B cell (primary cell): ENCODE measurements around the gene NPSR1. TPM values are rescaled to one million over a fixed set of nuclear protein-coding genes. Genes with fewer than 3 reads are reported as not detected.

Source experiments
- ATAC-seq: fragments of 200-7000 bp; cut with Tn5 transposase; one replicate; pipeline ENCODE4 v1.10.0; 2021; ENCODE audit warnings: low read depth, mild to moderate bottlenecking, moderate number of reproducible peaks, moderate library complexity
- CTCF ChIA-PET: fragments of 350-600 bp; sonication (Branson Sonifier 250); formaldehyde crosslinking; loops from one replicate; lab custom pipeline; 2021; ENCODE audit warnings: antibody characterized with exemption, inconsistent platforms; lab: Charles Lee
- POLR2A ChIA-PET: fragments of 350-600 bp; sonication (Branson Sonifier 250); formaldehyde crosslinking; loops from one replicate; lab custom pipeline; 2021; ENCODE audit warnings: antibody characterized with exemption; lab: Charles Lee
- DNase-seq: peaks from one replicate; pipeline ENCODE4 v3.0.0; 2013
- H2AFZ ChIP-seq: 2 replicates; pipeline ENCODE4 v1.6.1; 2012; ENCODE audit warnings: mild to moderate bottlenecking, low read depth, low read length; ENCODE audit not compliant: insufficient read depth, poor library complexity, severe bottlenecking
- H3K27ac ChIP-seq, 2 donors: 1 replicate in 1 of 2; 2 replicates in 1 of 2; pipeline ENCODE4 v1.5.1; 2012 to 2013; ENCODE audit warnings: low read length in 2 of 2, mild to moderate bottlenecking in 2 of 2, moderate library complexity in 1 of 2
- H3K27me3 ChIP-seq, 4 experiments: fragments of 200-600 bp in 1 of 4; sonication (generic) in 1 of 4; replicated peaks in 1 of 4; 1 replicate in 2 of 4; 2 replicates in 2 of 4; pipeline versions ENCODE4 v1.6.1 to v1.7.0; 2013 to 2016; ENCODE audit warnings: low read length in 3 of 4, mild to moderate bottlenecking in 2 of 4, mixed read lengths in 1 of 4, moderate library complexity in 1 of 4; ENCODE audit not compliant: insufficient read depth in 4 of 4, control insufficient read depth in 3 of 4; ENCODE audit errors: control extremely low read depth in 1 of 4
- H3K36me3 ChIP-seq, 2 experiments: replicated peaks in 1 of 2; 1 replicate in 1 of 2; 2 replicates in 1 of 2; pipeline versions ENCODE4 v1.6.1 to v1.7.1; 2013; ENCODE audit warnings: low read length in 1 of 2; ENCODE audit not compliant: insufficient read depth in 2 of 2, control insufficient read depth in 1 of 2; ENCODE audit errors: control extremely low read depth in 1 of 2, extremely low read depth in 1 of 2
- H3K4me1 ChIP-seq, 2 donors: fragments of 200-600 bp in 1 of 2; sonication (generic) in 1 of 2; 1 replicate in 1 of 2; 2 replicates in 1 of 2; pipeline versions ENCODE4 v1.5.1 to v1.6.1; 2013 to 2017; ENCODE audit warnings: low read length in 2 of 2; ENCODE audit not compliant: control insufficient read depth in 2 of 2, insufficient read depth in 2 of 2
- H3K4me2 ChIP-seq: replicated peaks from 2 replicates; pipeline ENCODE3; 2012; ENCODE audit warnings: mild to moderate bottlenecking, low read depth, low read length; ENCODE audit not compliant: poor library complexity, severe bottlenecking
- H3K4me3 ChIP-seq, 5 experiments: fragments of 200-600 bp in 1 of 5; sonication (generic) in 1 of 5; 1 replicate in 3 of 5; 2 replicates in 2 of 5; pipeline versions ENCODE4 v1.5.1 to v1.7.0; 2011 to 2016; ENCODE audit warnings: low read length in 4 of 5, mild to moderate bottlenecking in 4 of 5, low read depth in 2 of 5, control low read depth in 1 of 5, moderate library complexity in 1 of 5; ENCODE audit not compliant: insufficient read depth in 1 of 5; ENCODE audit errors: control extremely low read depth in 1 of 5, extremely low read depth in 1 of 5
- H3K79me2 ChIP-seq: fragments of 200-600 bp; sonication (generic); one replicate; pipeline ENCODE4 v1.6.0; 2016; ENCODE audit warnings: low read length; ENCODE audit not compliant: control insufficient read depth, insufficient read depth
- H3K9ac ChIP-seq: fragments of 200-600 bp; sonication (generic); 2 replicates; pipeline ENCODE4 v1.6.1; 2017; ENCODE audit warnings: mild to moderate bottlenecking, low read length, moderate library complexity
- H3K9me3 ChIP-seq, 3 donors: one replicate each; pipeline versions ENCODE4 v1.6.1 to v1.7.1; 2013; ENCODE audit warnings: low read length in 2 of 3; ENCODE audit not compliant: control insufficient read depth in 2 of 3, insufficient read depth in 1 of 3; ENCODE audit errors: control extremely low read depth in 1 of 3
- H4K20me1 ChIP-seq: 2 replicates; pipeline ENCODE4 v1.6.0; 2012; ENCODE audit warnings: mild to moderate bottlenecking, low read length; ENCODE audit not compliant: insufficient read depth, control insufficient read depth, poor library complexity, severe bottlenecking
- H3K27ac Mint-ChIP-seq: one replicate; pipeline ENCODE4 v1.8.0; 2021; ENCODE audit warnings: mixed read lengths
- H3K27me3 Mint-ChIP-seq: one replicate; pipeline ENCODE4 v1.8.0; 2021; ENCODE audit warnings: mixed read lengths
- H3K4me1 Mint-ChIP-seq: one replicate; pipeline ENCODE4 v1.8.0; 2021; ENCODE audit warnings: mixed read lengths
- H3K4me3 Mint-ChIP-seq: one replicate; pipeline ENCODE4 v1.8.0; 2021; ENCODE audit warnings: mixed read lengths
- H3K9me3 Mint-ChIP-seq: one replicate; pipeline ENCODE4 v1.8.0; 2022; ENCODE audit warnings: mixed read lengths; ENCODE audit not compliant: insufficient read depth
- CTCF ChIP-seq: fragments of 200-600 bp; IDR thresholded peaks from one replicate; pipeline ENCODE4 v1.8.0; 2022; ENCODE audit warnings: antibody characterized with exemption, mild to moderate bottlenecking
- EZH2 ChIP-seq: IDR thresholded peaks from 2 replicates; pipeline ENCODE4 v1.6.1; 2012; ENCODE audit warnings: borderline replicate concordance, low read depth, mild to moderate bottlenecking, moderate library complexity, low read length; ENCODE audit not compliant: insufficient read depth, poor library complexity, severe bottlenecking
- WGBS: methylation state at CpG from one replicate; pipeline ENCODE4 v1.1.5; 2013; ENCODE audit warnings: missing lambda C conversion rate; ENCODE audit not compliant: insufficient coverage; 5-methylcytosine and 5-hydroxymethylcytosine counted together
- intact Hi-C: fragments of 100-400 bp; cut with micrococcal nuclease; formaldehyde crosslinking; loops from one replicate; pipeline ENCODE4 v1.10.0; 2022
- polyA plus RNA-seq: library from polyadenylated mRNA; depleted of rRNA; stranded (reverse); fragments of >200 nt; gene quantifications from 2 replicates; pipeline ENCODE4 v1.2.3, GENCODE V29; 2012
- total RNA-seq, 2 donors: library from RNA; stranded (reverse); fragments of 120-200 nt in 1 of 2; gene quantifications; 1 replicate in 1 of 2; 2 replicates in 1 of 2; pipeline versions ENCODE4 v1.2.3 to v1.2.4, GENCODE V29; 2013 to 2022

NPSR1 gene
- total and polyA plus RNA-seq, 2 donors (not counting 1 experiment from before 2014, with no cell fraction given), result not detected

- Mint-ChIP-seq H3K27me3 (no peaks in the 10 kb centered on the region), H3K4me3 (no peak overlapping the region), H3K4me1 (no peaks in the 10 kb centered on the region), H3K27ac (no peak overlapping the region), H3K9me3 (no peaks in the 10 kb centered on the region)
- no peak for TF ChIP-seq EZH2
- TF ChIP-seq CTCF, result no peak
- Histone ChIP-seq H3K4me2 (no peak overlapping the region), H3K9me3 (no peaks in the 10 kb centered on the region), H3K79me2 (no peaks in the 10 kb centered on the region), H4K20me1 (no peaks in the 10 kb centered on the region), H3K36me3 (no peaks in the 10 kb centered on the region), H3K27ac (no peak overlapping the region), H3K9ac (no peak overlapping the region), H3K27me3 (no peaks in the 10 kb centered on the region), H3K4me1 (no peaks in the 10 kb centered on the region), H3K4me3 (no peak overlapping the region), H2AFZ (no peak overlapping the region)
- ATAC-seq (no peak), DNase-seq (no peak)
- POLR2A ChIA-PET, result no interaction called here
- WGBS, result 18% methylated on average over 1 of the region's 3 CpGs
- intact Hi-C loops, result no loop called here
- CTCF ChIA-PET, result no interaction called here
Measured at GRCh38 chr7:34659472-34660075, 1.6 kb downstream of the NPSR1 start.

- H3K9me3 ChIP-seq, result no peaks in the 10 kb centered on the region
- TF ChIP-seq CTCF (no peak), EZH2 (no peak)
- H3K36me3 ChIP-seq, result no peaks in the 10 kb centered on the region
- H3K4me3 Mint-ChIP-seq, result no peak overlapping the region
- no peak overlapping the region for H3K27ac Mint-ChIP-seq
- 87% methylated on average over 4 of the region's 8 CpGs for WGBS
- H3K79me2 ChIP-seq, result no peaks in the 10 kb centered on the region
- no peak overlapping the region for H3K4me3 ChIP-seq
- no peak overlapping the region for H2AFZ ChIP-seq
- H3K4me1 ChIP-seq, result no peaks in the 10 kb centered on the region
- no peaks in the 10 kb centered on the region for H3K4me1 Mint-ChIP-seq
- no peak overlapping the region for H3K4me2 ChIP-seq
- H3K27me3 ChIP-seq, result no peaks in the 10 kb centered on the region
- DNase-seq, result no peak
- no peaks in the 10 kb centered on the region for H3K9me3 Mint-ChIP-seq
- H3K27me3 Mint-ChIP-seq, result no peaks in the 10 kb centered on the region
- H3K27ac ChIP-seq, result no peak overlapping the region
- intact Hi-C loops, result no loop called here
- no peak overlapping the region for H3K9ac ChIP-seq
- CTCF ChIA-PET, result no interaction called here
- H4K20me1 ChIP-seq, result no peaks in the 10 kb centered on the region
- POLR2A ChIA-PET, result no interaction called here
- ATAC-seq, result no peak
Measured at GRCh38 chr7:34662058-34662708, 4.2 kb downstream of the NPSR1 start.
